Keratinocyte (primary cell): ENCODE data around the gene UFM1.

ENCODE experiments used
- EZH2 ChIP-seq: IDR thresholded peaks from one replicate; pipeline ENCODE4 v1.6.1; 2012; ENCODE audit warnings: inconsistent platforms, mild to moderate bottlenecking, low read length, moderate library complexity
- TF ChIP-seq, protein P1 (sequence below), 3 experiments: IDR thresholded peaks in 1 of 3; conservative IDR thresholded peaks in 1 of 3; optimal IDR thresholded peaks in 1 of 3; 2 replicates in 2 of 3; 3 replicates in 1 of 3; pipeline versions ENCODE3 to v1.5.1; 2011; ENCODE audit warnings: low read length in 3 of 3, mild to moderate bottlenecking in 3 of 3, moderate library complexity in 2 of 3, control low read depth in 1 of 3, inconsistent platforms in 1 of 3; ENCODE audit not compliant: insufficient read depth in 2 of 3; ENCODE audit errors: extremely low read depth in 1 of 3

DNA sequence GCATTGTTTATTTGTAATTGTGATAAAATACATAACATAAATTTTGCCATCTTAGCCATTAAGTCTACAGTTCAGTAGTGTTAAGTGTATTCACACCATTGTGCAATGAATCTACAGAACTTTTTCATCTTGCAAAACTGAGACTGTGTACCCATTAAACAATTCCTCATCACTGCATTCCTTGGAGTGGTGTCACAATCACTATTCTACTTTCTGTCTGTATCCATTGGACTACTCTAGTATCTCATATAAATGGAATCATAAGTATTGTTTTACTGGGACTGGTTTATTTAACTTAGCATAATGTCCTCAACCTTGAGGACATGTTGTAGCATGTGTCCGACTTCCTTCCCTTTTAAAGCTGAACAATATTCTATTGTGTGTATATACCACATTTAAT is 36.8 kb downstream of the UFM1 start:
- TF ChIP-seq, protein P1, sequence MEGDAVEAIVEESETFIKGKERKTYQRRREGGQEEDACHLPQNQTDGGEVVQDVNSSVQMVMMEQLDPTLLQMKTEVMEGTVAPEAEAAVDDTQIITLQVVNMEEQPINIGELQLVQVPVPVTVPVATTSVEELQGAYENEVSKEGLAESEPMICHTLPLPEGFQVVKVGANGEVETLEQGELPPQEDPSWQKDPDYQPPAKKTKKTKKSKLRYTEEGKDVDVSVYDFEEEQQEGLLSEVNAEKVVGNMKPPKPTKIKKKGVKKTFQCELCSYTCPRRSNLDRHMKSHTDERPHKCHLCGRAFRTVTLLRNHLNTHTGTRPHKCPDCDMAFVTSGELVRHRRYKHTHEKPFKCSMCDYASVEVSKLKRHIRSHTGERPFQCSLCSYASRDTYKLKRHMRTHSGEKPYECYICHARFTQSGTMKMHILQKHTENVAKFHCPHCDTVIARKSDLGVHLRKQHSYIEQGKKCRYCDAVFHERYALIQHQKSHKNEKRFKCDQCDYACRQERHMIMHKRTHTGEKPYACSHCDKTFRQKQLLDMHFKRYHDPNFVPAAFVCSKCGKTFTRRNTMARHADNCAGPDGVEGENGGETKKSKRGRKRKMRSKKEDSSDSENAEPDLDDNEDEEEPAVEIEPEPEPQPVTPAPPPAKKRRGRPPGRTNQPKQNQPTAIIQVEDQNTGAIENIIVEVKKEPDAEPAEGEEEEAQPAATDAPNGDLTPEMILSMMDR (optimal IDR thresholded peaks at IDR 0.05 in 1 of 3, IDR thresholded peaks at IDR 0.05 in 1 of 3, conservative IDR thresholded peaks at IDR 0.05 in 1 of 3; ENCODE audit: extremely low read depth in 1 of 3, insufficient read depth in 2 of 3, low read length in 3 of 3), result no peak
- no peak for TF ChIP-seq EZH2
